RWPE1 (cell line): ENCODE results near the gene RND1.
"Not testable (repeated sequence)": the region's sequence is repeated elsewhere in the genome, so short reads cannot be mapped to it uniquely, and the experiment has no call there.

Source experiments
- CTCF ChIA-PET: fragments of 350-600 bp; sonication (Branson Sonifier 250); formaldehyde crosslinking; extraction: SDS; loops from one replicate; lab custom pipeline; 2021; lab: Yijun Ruan, JAX
- POLR2A ChIA-PET: fragments of 400-600 bp; formaldehyde crosslinking; extraction: SDS; loops from one replicate; lab custom pipeline; 2020; ENCODE audit warnings: antibody characterized with exemption; ENCODE audit not compliant: low non-redundant PET; lab: Yijun Ruan, JAX
- DNase-seq: peaks from one replicate; pipeline ENCODE4 v3.0.0; 2012; ENCODE audit warnings: low spot score
- H3K27ac ChIP-seq: fragments of 450-650 bp; 2 replicates; pipeline ENCODE4 v1.5.1; 2017
- CTCF ChIP-seq: fragments of 450-650 bp; conservative IDR thresholded peaks from 2 replicates; pipeline ENCODE4 v1.5.1; 2017; ENCODE audit warnings: low read depth, mild to moderate bottlenecking

The RND1 gene

GRCh38 chr12:48861111-48861510 is 4.6 kb downstream of the RND1 start:
- no peak overlapping the region for H3K27ac ChIP-seq
- TF ChIP-seq CTCF: no peak
- ChIA-PET CTCF (interaction anchor here (1.2 to 1.5 kb wide), 2 partner anchors 8 to 116 kb away, joined by 3 to 7 read pairs; no protein-coding TSS in a partner anchor), POLR2A (no interaction called here)
- no peak for DNase-seq

GRCh38 chr12:48860236-48860635 is 5.4 kb downstream of the RND1 start:
- H3K27ac ChIP-seq, POLR2A ChIA-PET, DNase-seq: not testable (repeated sequence)
- CTCF ChIA-PET: interaction anchor here (0.5 to 1.2 kb wide), 4 partner anchors 35 to 406 kb away, joined by 3 to 5 read pairs (median 3); no protein-coding TSS in a partner anchor

- ChIA-PET POLR2A (interaction anchor here (0.7 kb wide), 1 partner anchor 24 kb away, joined by 3 read pairs; no protein-coding TSS in a partner anchor), CTCF (interaction anchor here (0.7 kb wide), 1 partner anchor 121 kb away, joined by 3 read pairs; no protein-coding TSS in a partner anchor)
- no peak overlapping the region for H3K27ac ChIP-seq
- DNase-seq: no peak
- TF ChIP-seq CTCF: no peak
These were observed 6.1 kb downstream of the RND1 start for GRCh38 chr12:48859607-48860006.

GRCh38 chr12:48858043-48858442 is 7.6 kb downstream of the RND1 start:
- no peak overlapping the region for H3K27ac ChIP-seq
- ChIA-PET POLR2A (interaction anchor here (0.6 kb wide), 2 partner anchors 43 to 221 kb away, joined by 3 read pairs; no protein-coding TSS in a partner anchor), CTCF (interaction anchor here (1.4 kb wide), 1 partner anchor 33 kb away, joined by 6 read pairs; no protein-coding TSS in a partner anchor)
- no peak for DNase-seq
- no peak for TF ChIP-seq CTCF

GRCh38 chr12:48857278-48857994 is 8.2 kb downstream of the RND1 start:
- ChIA-PET CTCF (interaction anchor here (1.2 kb wide), 1 partner anchor 131 kb away, joined by 17 read pairs; no protein-coding TSS in a partner anchor), POLR2A (interaction anchor here (0.6 kb wide), 1 partner anchor 42 kb away, joined by 3 read pairs; no protein-coding TSS in a partner anchor)
- DNase-seq: no peak
- TF ChIP-seq CTCF: no peak
- H3K27ac ChIP-seq: no peak overlapping the region

- ChIA-PET CTCF (interaction anchor here (1.2 kb wide), 1 partner anchor 132 kb away, joined by 17 read pairs; no protein-coding TSS in a partner anchor), POLR2A (no interaction called here)
- DNase-seq: no peak
- TF ChIP-seq CTCF: no peak
- H3K27ac ChIP-seq: no peak overlapping the region
These were observed 9.3 kb downstream of the RND1 start for GRCh38 chr12:48856379-48856778.

- POLR2A ChIA-PET, DNase-seq, CTCF ChIA-PET, H3K27ac ChIP-seq: not testable (repeated sequence)
These were observed 10.7 kb downstream of the RND1 start for GRCh38 chr12:48854932-48855331.
